ENCODE measurements around the gene ZNF69.

DNA sequence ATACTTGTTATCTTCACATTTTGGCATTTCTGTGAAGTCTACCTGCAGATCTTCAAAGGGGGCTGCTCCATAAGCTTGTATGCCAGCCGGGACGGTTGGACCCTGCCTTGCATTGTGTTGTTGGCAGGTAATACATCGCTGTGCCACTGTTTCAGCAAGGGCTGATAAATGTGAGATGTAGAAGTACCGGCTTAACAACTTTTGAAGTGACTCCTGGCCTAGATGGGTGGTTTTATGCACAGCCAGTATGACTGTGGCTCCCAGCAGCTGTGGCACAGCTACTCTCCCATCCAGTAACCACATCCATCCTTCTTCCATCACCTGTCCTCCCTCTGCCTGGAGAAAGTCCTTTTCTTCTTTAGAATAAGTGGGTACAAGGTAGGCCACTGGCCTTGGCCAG lies 57.1 kb downstream of the ZNF69 start:
- TF ChIP-seq YY1 (IDR thresholded peaks at IDR 0.05; ENCODE audit: insufficient read depth, insufficient read length) (no peak), SUZ12 (IDR thresholded peaks at IDR 0.05; ENCODE audit: extremely low read depth, insufficient read depth, insufficient read length) (no peak), ZNF274 (IDR thresholded peaks at IDR 0.05; ENCODE audit: low read depth, low read length) (no peak)
